Ovary (tissue), 3 donors: ENCODE measurements around the gene ZNF638.

Experiments
- CTCF ChIP-seq, 3 donors: fragments of 450-650 bp in 2 of 3; fragments of 200-600 bp in 1 of 3; IDR thresholded peaks; one replicate each; pipeline versions ENCODE4 v1.5.1 to v1.8.0; 2016 to 2022; ENCODE audit warnings: antibody characterized with exemption in 3 of 3, mild to moderate bottlenecking in 1 of 3
- EP300 ChIP-seq: sonication (generic); formaldehyde crosslinking; IDR thresholded peaks from one replicate; pipeline ENCODE4 v1.6.1; 2017; ENCODE audit warnings: antibody characterized with exemption
- donor health status: DM: no; HTN: no; CAD: no.

- no peak for TF ChIP-seq CTCF (IDR thresholded peaks at IDR 0.05)
- TF ChIP-seq EP300: no peak
Measured at GRCh38 chr2:71477231-71477691, 145.7 kb downstream of the ZNF638 start.
